ENCODE measurements around the gene NRDE2. TPM values are rescaled to one million over a fixed set of nuclear protein-coding genes. Genes with fewer than 3 reads are reported as not detected.

NRDE2 gene
- total RNA-seq, 1 donor = 11.2 TPM

DNA sequence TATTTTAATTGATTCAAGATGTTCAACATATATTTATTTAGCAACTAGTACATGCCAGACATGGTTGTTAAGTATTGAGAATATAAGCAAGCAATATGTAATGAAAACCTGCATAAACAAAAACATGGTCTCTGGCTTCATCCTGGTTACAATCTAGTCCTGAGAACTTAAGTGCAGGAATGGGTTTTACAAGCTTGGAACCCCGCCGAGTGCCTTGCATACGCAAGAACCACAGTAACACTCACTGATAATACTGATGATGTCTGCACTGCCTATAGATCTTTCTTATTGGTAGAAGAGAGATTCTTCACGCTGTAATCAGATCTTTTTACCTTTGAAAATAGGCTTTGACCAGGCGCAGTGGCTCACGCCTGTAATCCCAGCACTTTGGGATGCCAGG, 42.1 kb upstream of the NRDE2 start:
- TF ChIP-seq, protein P1, sequence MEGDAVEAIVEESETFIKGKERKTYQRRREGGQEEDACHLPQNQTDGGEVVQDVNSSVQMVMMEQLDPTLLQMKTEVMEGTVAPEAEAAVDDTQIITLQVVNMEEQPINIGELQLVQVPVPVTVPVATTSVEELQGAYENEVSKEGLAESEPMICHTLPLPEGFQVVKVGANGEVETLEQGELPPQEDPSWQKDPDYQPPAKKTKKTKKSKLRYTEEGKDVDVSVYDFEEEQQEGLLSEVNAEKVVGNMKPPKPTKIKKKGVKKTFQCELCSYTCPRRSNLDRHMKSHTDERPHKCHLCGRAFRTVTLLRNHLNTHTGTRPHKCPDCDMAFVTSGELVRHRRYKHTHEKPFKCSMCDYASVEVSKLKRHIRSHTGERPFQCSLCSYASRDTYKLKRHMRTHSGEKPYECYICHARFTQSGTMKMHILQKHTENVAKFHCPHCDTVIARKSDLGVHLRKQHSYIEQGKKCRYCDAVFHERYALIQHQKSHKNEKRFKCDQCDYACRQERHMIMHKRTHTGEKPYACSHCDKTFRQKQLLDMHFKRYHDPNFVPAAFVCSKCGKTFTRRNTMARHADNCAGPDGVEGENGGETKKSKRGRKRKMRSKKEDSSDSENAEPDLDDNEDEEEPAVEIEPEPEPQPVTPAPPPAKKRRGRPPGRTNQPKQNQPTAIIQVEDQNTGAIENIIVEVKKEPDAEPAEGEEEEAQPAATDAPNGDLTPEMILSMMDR (IDR thresholded peaks at IDR 0.05; ENCODE audit: insufficient read depth, low read length) = no peak
- DNase-seq (ENCODE audit: low read depth) = no peak
- no peak overlapping the region for H3K4me3 ChIP-seq (ENCODE audit: low read depth, low read length)

DNA sequence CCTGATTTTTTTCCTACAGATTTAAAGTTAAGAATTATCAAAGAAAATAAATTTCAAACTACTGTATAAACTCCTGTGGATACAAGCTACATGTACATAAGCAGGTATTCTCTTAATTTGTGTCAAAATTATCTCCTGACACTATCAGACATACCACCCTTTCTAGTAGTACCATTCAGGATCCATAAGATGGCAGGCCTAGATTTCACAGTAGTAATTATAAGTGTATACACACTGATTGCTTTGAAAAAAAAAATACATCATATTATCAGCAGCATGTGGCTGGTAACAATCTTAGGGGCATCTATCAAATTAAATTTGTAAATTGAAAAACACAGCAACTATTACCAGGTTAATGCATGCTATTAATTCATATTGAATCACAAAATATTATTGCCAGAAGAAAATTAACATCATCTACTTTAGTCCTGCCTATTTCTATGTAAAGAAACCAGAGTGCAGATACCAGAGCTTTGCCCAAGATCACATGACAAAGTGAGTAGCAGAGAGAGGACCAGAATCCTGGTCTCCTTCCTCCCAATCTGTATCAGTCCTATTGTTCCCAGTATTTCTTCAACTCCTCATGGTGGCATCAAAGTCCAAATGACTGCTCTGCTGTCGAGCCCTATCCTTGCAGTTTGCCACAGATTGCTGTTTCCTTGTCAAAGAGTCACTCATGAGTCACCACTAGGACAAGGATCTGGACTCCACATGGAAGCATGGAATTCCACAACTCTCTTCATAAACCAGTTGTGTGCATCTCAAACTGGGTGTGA, 37.4 kb upstream of the NRDE2 start:
- TF ChIP-seq, protein P1 (IDR thresholded peaks at IDR 0.05; ENCODE audit: insufficient read depth, low read length) = no peak
- H3K4me3 ChIP-seq (ENCODE audit: low read depth, low read length) = no peak overlapping the region
- no peak for DNase-seq (ENCODE audit: low read depth)

DNA sequence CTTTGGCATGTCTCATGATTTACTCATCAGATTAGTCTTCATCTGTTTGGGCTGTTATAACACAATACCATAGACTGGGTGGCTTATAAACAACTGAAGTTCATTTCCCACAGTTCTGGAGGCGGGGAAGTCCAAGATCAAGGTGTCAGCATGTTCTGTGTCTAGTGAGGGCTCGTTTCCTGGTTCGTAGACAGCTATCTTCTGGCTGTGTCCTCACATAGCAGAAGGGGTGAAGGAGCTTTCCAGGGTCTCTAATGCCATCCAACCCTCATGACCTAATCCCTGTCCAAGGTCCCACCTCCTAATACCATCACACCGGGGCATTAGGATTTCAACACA, 30.8 kb upstream of the NRDE2 start:
- no peak overlapping the region for H3K4me3 ChIP-seq (ENCODE audit: low read depth, low read length)
- no peak for DNase-seq (ENCODE audit: low read depth)

GRCh38 chr14:90361865-90362557, 30.3 kb upstream of the NRDE2 start:
- DNase-seq (ENCODE audit: low read depth) = no peak
- TF ChIP-seq, protein P1 (IDR thresholded peaks at IDR 0.05; ENCODE audit: insufficient read depth, low read length) = no peak
- no peak overlapping the region for H3K4me3 ChIP-seq (ENCODE audit: low read depth, low read length)

More for the DNA sequence above, 30.8 kb upstream of the NRDE2 start:
- TF ChIP-seq, protein P1 (IDR thresholded peaks at IDR 0.05; ENCODE audit: insufficient read depth, low read length) = no peak

GRCh38 chr14:90358359-90358758, 26.6 kb upstream of the NRDE2 start:
- no peak overlapping the region for H3K4me3 ChIP-seq (ENCODE audit: low read depth, low read length)
- TF ChIP-seq, protein P1 (IDR thresholded peaks at IDR 0.05; ENCODE audit: insufficient read depth, low read length) = no peak
- no peak for DNase-seq (ENCODE audit: low read depth)

GRCh38 chr14:90356925-90357324, 25.2 kb upstream of the NRDE2 start:
- TF ChIP-seq, protein P1 (IDR thresholded peaks at IDR 0.05; ENCODE audit: insufficient read depth, low read length) = no peak
- no peak for DNase-seq (ENCODE audit: low read depth)
- no peak overlapping the region for H3K4me3 ChIP-seq (ENCODE audit: low read depth, low read length)
